ENCODE results near the gene BABAM2. TPM values are rescaled to one million over a fixed set of nuclear protein-coding genes. Genes with fewer than 3 reads are reported as not detected.

The BABAM2 gene
- total and polyA plus RNA-seq, 2 of the 4 experiments (the other 2 are of a cell fraction) = 20.9 to 23.1 TPM

- TF ChIP-seq CTCF (conservative IDR thresholded peaks at IDR 0.05; ENCODE audit: low read depth, low read length) = no peak
- TF ChIP-seq RCOR1 (IDR thresholded peaks at IDR 0.05; ENCODE audit: insufficient replicate concordance, low read length) = peak; percentile 62
- Histone ChIP-seq H4K8ac (ENCODE audit: low read depth in 2 of 2, low read length in 2 of 2) (peak overlapping the region in 1 of 2 experiments; percentile 12; a peak in 1 of 4 replicates), H3K23ac (ENCODE audit: low read depth, low read length) (no peak overlapping the region), H3K36me3 (ENCODE audit: control insufficient read depth, insufficient read depth, low read length) (no peaks in the 10 kb centered on the region), H3K9me3 (ENCODE audit: control insufficient read depth, insufficient read depth, low read length) (peaks cover 2% of the 10 kb centered on the region; the same call in 1 of the 2 replicates), H2AFZ (replicated peaks; ENCODE audit: low read length, poor library complexity) (no peak overlapping the region), H4K20me1 (ENCODE audit: insufficient read depth, low read length) (no peaks in the 10 kb centered on the region), H3K4ac (ENCODE audit: low read depth, low read length) (peak overlapping the region; percentile 88; the same call in 1 of the 2 replicates), H3K4me3 (ENCODE audit: insufficient read depth, low read depth, low read length) (no peak overlapping the region), H3K27me3 (ENCODE audit: control insufficient read depth, insufficient read depth, low read length) (no peaks in the 10 kb centered on the region), H3K56ac (ENCODE audit: extremely low read depth, insufficient read depth, low read length) (no peak overlapping the region), H2BK120ac (ENCODE audit: low read depth, low read length) (peak overlapping the region; percentile 74; the same call in 1 of the 2 replicates), H2BK20ac (ENCODE audit: low read depth, low read length) (peak overlapping the region; percentile 84), H2BK5ac (ENCODE audit: low read depth, low read length, poor library complexity, severe bottlenecking) (peak overlapping the region; percentile 48), H3K4me2 (ENCODE audit: low read depth, low read length) (no peak overlapping the region), H3K27ac (ENCODE audit: insufficient read depth, low read length) (0 out of 2 replicates have a peak overlapping the region, but pooled peaks have one; percentile 38), H3K9me1 (ENCODE audit: insufficient read depth, low read length) (0 out of 2 replicates have a peak, but pooled peaks cover 3% of the 10 kb centered on the region), H4K91ac (ENCODE audit: insufficient read depth, low read depth, low read length) (no peak overlapping the region), H3K14ac (replicated peaks; ENCODE audit: low read depth, low read length) (peak overlapping the region; percentile 85), H2AK9ac (replicated peaks; ENCODE audit: low read depth, low read length, poor library complexity) (no peak overlapping the region), H2AK5ac (ENCODE audit: low read depth, low read length) (0 out of 2 replicates have a peak overlapping the region, but pooled peaks have one; percentile 38), H3K18ac (ENCODE audit: low read depth, low read length) (peak overlapping the region; percentile 48; the same call in 1 of the 2 replicates), H4K5ac (ENCODE audit: low read depth, low read length) (peak overlapping the region; percentile 64; the same call in 1 of the 2 replicates), H3K9ac (ENCODE audit: low read depth, low read length) (no peak overlapping the region), H3K4me1 (ENCODE audit: control insufficient read depth, insufficient read depth, low read length) (peaks cover 16% of the 10 kb centered on the region), H2BK15ac (ENCODE audit: low read depth, low read length) (0 out of 3 replicates have a peak overlapping the region, but pooled peaks have one; percentile 72), H3K79me1 (ENCODE audit: low read depth in 1 of 2, low read length in 2 of 2) (peaks cover 16 to 42% of the 10 kb centered on the region in 2 experiments)
- in situ Hi-C loops (cut with MboI; ENCODE audit: low sequenced_read_pairs) (loop anchor here (10.0 kb wide), 1 partner anchor 433 kb away; the partner anchor contains the start of gene FOSL2), intact Hi-C loops (cut with micrococcal nuclease) (no loop called here), dilution Hi-C loops (cut with HindIII; ENCODE audit: low sequenced_read_pairs, unreplicated experiment) (no loop called here)
- DNase-seq (peak; percentile 67), ATAC-seq (ENCODE audit: low read depth) (0 out of 2 replicates have a peak, but pooled peaks have one; percentile 27)
- no CpG with 5 or more reads among the region's 2 CpGs for WGBS, 2 experiments (ENCODE audit: extremely low coverage in 2 of 2, insufficient read length in 1 of 2)
- no TSS peak for BruUV-seq (replicated peaks)
- ChIA-PET POLR2A (ENCODE audit: unreplicated experiment) (no interaction called here), CTCF (interaction anchor here (1.2 to 1.3 kb wide), 2 partner anchors 10 to 113 kb away, joined by 3 to 5 read pairs; no protein-coding TSS in a partner anchor)
Measured at GRCh38 chr2:27962006-27962405, 71.5 kb downstream of the BABAM2 start.
